K562 (cell line): ENCODE results near the gene S100A6. TPM values are rescaled to one million over a fixed set of nuclear protein-coding genes. Genes with fewer than 3 reads are reported as not detected.
A peak's percentile ranks its signal among the peaks of the same experiment; 100 is the strongest.

ENCODE experiments used
- ATAC-seq: fragments of 200-7000 bp; cut with Tn5 transposase; 3 replicates; pipeline ENCODE4 v1.9.1; 2020; ENCODE audit warnings: moderate library complexity
- BruUV-seq: library from RNA; stranded (reverse); fragments of 400-500 nt; replicated peaks from 2 replicates; lab custom pipeline; 2021; lab: Mats Ljungman, UMichigan
- CTCF ChIA-PET: fragments of 300-600 bp; formaldehyde crosslinking; extraction: SDS; loops from one replicate; lab custom pipeline; 2021; ENCODE audit warnings: low intra/inter-chr PET ratio; lab: Yijun Ruan, JAX
- POLR2A ChIA-PET: fragments of 300-600, 350-650 bp; sonication (Branson Sonifier 250); formaldehyde crosslinking; extraction: SDS; loops from one replicate; lab custom pipeline; 2021; ENCODE audit warnings: antibody characterized with exemption, inconsistent platforms; lab: Yijun Ruan, JAX
- DNase-seq, 4 experiments: peaks; one replicate each; pipeline versions ENCODE4 v3.0.0 to v3.0.0-alpha.2; 2011 to 2018; ENCODE audit warnings: low spot score in 3 of 4, mixed read lengths in 3 of 4; ENCODE audit errors: extremely low read depth in 1 of 4
- FAIRE-seq: peaks from 2 replicates; lab custom pipeline; 2011; peaks lifted over from hg19 to GRCh38; lab: Jason Lieb, UNC
- H2AFZ ChIP-seq: 2 replicates; pipeline ENCODE4 v1.6.0; 2011; ENCODE audit warnings: low read depth, low read length, control low read depth, inconsistent platforms
- H3K27ac ChIP-seq: fragments of 200-600 bp; 3 replicates; pipeline ENCODE4 v1.8.0; 2011; ENCODE audit warnings: low read depth, mild to moderate bottlenecking, control low read depth, inconsistent platforms, low read length, moderate library complexity, mixed read lengths; ENCODE audit errors: extremely low read depth
- H3K27me3 ChIP-seq, 2 experiments: fragments of 300-600 bp in 1 of 2; 2 replicates in 1 of 2; 3 replicates in 1 of 2; pipeline versions ENCODE4 v1.6.0 to v1.8.0; 2011; ENCODE audit warnings: inconsistent platforms in 2 of 2, low read length in 2 of 2, mild to moderate bottlenecking in 1 of 2, mixed read lengths in 1 of 2, moderate library complexity in 1 of 2; ENCODE audit not compliant: control insufficient read depth in 2 of 2, insufficient read depth in 2 of 2
- H3K36me3 ChIP-seq: fragments of 300-600 bp; 3 replicates; pipeline ENCODE4 v1.8.0; 2011; ENCODE audit warnings: mild to moderate bottlenecking, low read length, inconsistent platforms; ENCODE audit not compliant: control insufficient read depth, insufficient read depth
- H3K4me1 ChIP-seq, 2 experiments: fragments of 200-600 bp in 1 of 2; replicated peaks in 1 of 2; 2 replicates in 1 of 2; 3 replicates in 1 of 2; pipeline versions ENCODE4 v1.5.1 to v1.8.0; 2011; ENCODE audit warnings: inconsistent platforms in 2 of 2, low read length in 2 of 2, mild to moderate bottlenecking in 1 of 2, mixed read lengths in 1 of 2, moderate library complexity in 1 of 2; ENCODE audit not compliant: control insufficient read depth in 2 of 2, insufficient read depth in 2 of 2
- H3K4me2 ChIP-seq: 2 replicates; pipeline ENCODE4 v1.6.1; 2011; ENCODE audit warnings: low read length, control low read depth, inconsistent platforms, mixed read lengths; ENCODE audit not compliant: insufficient read depth
- H3K4me3 ChIP-seq: fragments of 200-600 bp; sonication (generic), shearing (Covaris generic); 2 replicates; pipeline ENCODE4 v1.5.1; 2016; ENCODE audit warnings: control low read depth, inconsistent platforms
- H3K79me2 ChIP-seq: fragments of 200-600 bp; 3 replicates; pipeline ENCODE4 v1.8.0; 2011; ENCODE audit warnings: low read length, inconsistent platforms; ENCODE audit not compliant: control insufficient read depth, insufficient read depth
- H3K9ac ChIP-seq, 2 experiments: 2 replicates each; pipeline versions ENCODE4 v1.6.0 to v1.6.1; 2011; ENCODE audit warnings: low read depth in 2 of 2, low read length in 2 of 2, control low read depth in 1 of 2, inconsistent platforms in 1 of 2, mild to moderate bottlenecking in 1 of 2, mixed read lengths in 1 of 2; ENCODE audit not compliant: insufficient read depth in 1 of 2
- H3K9me1 ChIP-seq: one replicate; pipeline ENCODE4 v1.6.0; 2011; ENCODE audit warnings: inconsistent platforms, mild to moderate bottlenecking, low read length, moderate library complexity; ENCODE audit not compliant: control insufficient read depth, insufficient read depth
- H3K9me3 ChIP-seq: replicated peaks from 2 replicates; pipeline ENCODE4 v1.5.1; 2011; ENCODE audit warnings: low read depth, low read length, inconsistent platforms; ENCODE audit not compliant: control insufficient read depth, insufficient read depth
- H4K20me1 ChIP-seq: replicated peaks from 2 replicates; pipeline ENCODE4 v1.6.1; 2011; ENCODE audit warnings: low read length, inconsistent platforms, mixed read lengths; ENCODE audit not compliant: control insufficient read depth, insufficient read depth
- ATF3 ChIP-seq, 2 experiments: fragments of 450-650 bp in 1 of 2; sonication (generic) in 1 of 2; formaldehyde crosslinking in 1 of 2; IDR thresholded peaks in 1 of 2; conservative IDR thresholded peaks in 1 of 2; 2 replicates each; pipeline versions ENCODE4 v1.6.1 to v1.8.1; 2016 to 2023; ENCODE audit warnings: mild to moderate bottlenecking in 2 of 2, moderate library complexity in 2 of 2, inconsistent platforms in 1 of 2, missing genetic modification reagents in 1 of 2
- CEBPB ChIP-seq: fragments of 450-650 bp; IDR thresholded peaks from 2 replicates; pipeline ENCODE4 v1.6.1; 2016; ENCODE audit warnings: missing genetic modification characterization, missing compliant biosample characterization
- CTBP1 ChIP-seq: fragments of 450-650 bp; IDR thresholded peaks from 2 replicates; pipeline ENCODE4 v1.6.1; 2016; ENCODE audit warnings: borderline replicate concordance
- ILK ChIP-seq: fragments of 450-650 bp; IDR thresholded peaks from 2 replicates; pipeline ENCODE4 v1.6.1; 2016; ENCODE audit warnings: missing genetic modification characterization, low read depth, mild to moderate bottlenecking, missing compliant biosample characterization, moderate library complexity, borderline replicate concordance
- KLF13 ChIP-seq: fragments of 450-650 bp; IDR thresholded peaks from 2 replicates; pipeline ENCODE4 v1.6.1; 2016; ENCODE audit warnings: missing genetic modification characterization, low read depth, mild to moderate bottlenecking, missing compliant biosample characterization, moderate library complexity, borderline replicate concordance
- MYBL2 ChIP-seq, 2 experiments: fragments of 450-650 bp in 1 of 2; sonication (generic) in 1 of 2; formaldehyde crosslinking in 1 of 2; IDR thresholded peaks; 2 replicates each; pipeline versions ENCODE4 v1.6.1 to v1.8.1; 2017 to 2022; ENCODE audit warnings: borderline replicate concordance in 1 of 2, inconsistent platforms in 1 of 2, low read depth in 1 of 2, mild to moderate bottlenecking in 1 of 2, missing genetic modification reagents in 1 of 2, moderate library complexity in 1 of 2
- SRSF1 ChIP-seq: fragments of 200-400 bp; formaldehyde crosslinking; IDR thresholded peaks from 2 replicates; pipeline ENCODE4 v1.6.1; 2017; ENCODE audit warnings: mild to moderate bottlenecking, low read depth, low read length, moderate library complexity
- ZNF77 ChIP-seq: fragments of 250-450 bp; sonication (Bioruptor Pico); IDR thresholded peaks from 2 replicates; pipeline ENCODE4 v1.5.0; 2020
- WGBS: fragments of 100-300 bp; shearing (Covaris generic); methylation state at CpG from one replicate; pipeline ENCODE4 v1.1.6; 2016; ENCODE audit warnings: low coverage, mixed read lengths; ENCODE audit not compliant: insufficient coverage; ENCODE audit errors: missing lambda C conversion rate; 5-methylcytosine and 5-hydroxymethylcytosine counted together
- in situ Hi-C: fragments of 300-500 bp; cut with MboI; formaldehyde crosslinking; loops from 4 replicates; pipeline ENCODE4 v1.15.0; 2018; ENCODE audit warnings: inconsistent platforms, mixed read lengths
- intact Hi-C: fragments of 100-400 bp; cut with micrococcal nuclease; formaldehyde crosslinking; loops from 2 replicates; pipeline ENCODE4 v1.14.2; 2022
- polyA plus RNA-seq, 8 experiments: library from polyadenylated mRNA; depleted of rRNA in 4 of 8; stranded (reverse) in 5 of 8; unstranded in 3 of 8; fragments of >200 nt; fragmentation: Nextera tagmentation in 2 of 8; fragmentation: Illumina TruSeq in 1 of 8; extraction: Ambion mirVana in 2 of 8; extraction: Trizol in 1 of 8; gene quantifications; 2 replicates each; pipeline versions ENCODE4 v1.2.1 to v1.2.3, GENCODE V29; 2011 to 2014; ENCODE audit warnings: inconsistent platforms in 1 of 8, missing spikeins in 1 of 8
- total RNA-seq, 7 experiments: library from RNA; depleted of rRNA in 6 of 7; stranded (reverse); fragments of >200 nt in 6 of 7; fragmentation: Illumina TruSeq in 2 of 7; extraction: Trizol in 2 of 7; gene quantifications; 2 replicates each; pipeline versions ENCODE4 v1.2.1 to v1.2.3, GENCODE V29; 2011 to 2021; ENCODE audit warnings: low replicate concordance in 1 of 7
- TF ChIP-seq, protein P1 (sequence below): fragments of 450-650 bp; IDR thresholded peaks from 2 replicates; pipeline ENCODE4 v1.6.1; 2016; ENCODE audit warnings: mild to moderate bottlenecking

The S100A6 gene
- total and polyA plus RNA-seq, 9 of the 15 experiments (the other 6 are each of a cell fraction or from before 2014, with no cell fraction given), result 9.8 to 66.5 (median 23.2) TPM

DNA sequence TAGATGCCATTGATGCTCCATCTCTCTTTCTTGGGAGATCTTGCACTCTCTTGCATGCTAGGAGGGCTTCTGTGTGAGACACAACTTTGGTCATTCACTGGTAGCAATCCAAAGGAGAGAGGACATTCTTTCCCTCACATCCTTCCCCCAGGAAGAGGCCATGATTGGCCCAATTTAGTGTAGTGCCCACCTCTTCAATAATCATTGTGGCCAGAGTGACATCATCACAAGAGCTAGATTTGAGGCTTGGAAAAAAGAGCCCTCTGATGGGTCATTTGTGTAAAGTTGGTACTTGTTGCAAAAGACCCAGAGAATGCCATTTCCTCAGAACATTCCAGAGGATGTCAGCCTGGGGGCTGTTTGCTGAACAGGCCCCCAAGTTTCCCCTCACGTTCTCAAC is 30.2 kb downstream of the S100A6 start:
- H3K9me3 ChIP-seq, result no peaks in the 10 kb centered on the region
- CTCF ChIA-PET, result no interaction called here
- H4K20me1 ChIP-seq, result no peaks in the 10 kb centered on the region
- 31% methylated on average over 1 of the region's 1 CpG for WGBS
- TF ChIP-seq CEBPB (tag) (no peak), CTBP1 (no peak), ATF3 (IDR thresholded peaks at IDR 0.05) (peak; percentile 29; the same call in 1 of the 2 replicates), ATF3 (CRISPR knock-in tag; conservative IDR thresholded peaks at IDR 0.05) (no peak)
- no peak overlapping the region for H3K4me3 ChIP-seq
- peaks cover 0 to 2% of the 10 kb centered on the region in 2 experiments; a peak in 1 of 5 replicates for H3K27me3 ChIP-seq
- H2AFZ ChIP-seq, result no peak overlapping the region
- POLR2A ChIA-PET, result interaction anchor here (1.1 kb wide), 1 partner anchor 10 kb away, joined by 3 read pairs; no protein-coding TSS in a partner anchor
- H3K4me1 ChIP-seq, result peaks cover 0 to 6% of the 10 kb centered on the region in 2 experiments; a peak in 1 of 5 replicates
- FAIRE-seq (no peak), ATAC-seq (no peak), DNase-seq (no peak)
- no peak overlapping the region for H3K9ac ChIP-seq
- in situ Hi-C loops (loop anchor here (5.0 to 10.0 kb wide), 2 partner anchors 153 to 479 kb away; partner anchors contain the start of gene RAB13), intact Hi-C loops (no loop called here)
- no peaks in the 10 kb centered on the region for H3K9me1 ChIP-seq
- no peaks in the 10 kb centered on the region for H3K79me2 ChIP-seq
- no peak overlapping the region for H3K4me2 ChIP-seq
- BruUV-seq, result no TSS peak
- H3K27ac ChIP-seq, result no peak overlapping the region
- no peaks in the 10 kb centered on the region for H3K36me3 ChIP-seq

GRCh38 chr1:153503766-153504165 is 32.0 kb downstream of the S100A6 start:
- 23% methylated on average over 3 of the region's 3 CpGs for WGBS
- no peaks in the 10 kb centered on the region for H3K79me2 ChIP-seq
- no peak overlapping the region for H3K4me2 ChIP-seq
- POLR2A ChIA-PET, result interaction anchor here (0.7 kb wide), 1 partner anchor 10 kb away, joined by 3 read pairs; no protein-coding TSS in a partner anchor
- H3K9me1 ChIP-seq, result no peaks in the 10 kb centered on the region
- H3K27ac ChIP-seq, result no peak overlapping the region
- intact Hi-C loops, result no loop called here
- BruUV-seq, result no TSS peak
- H4K20me1 ChIP-seq, result no peaks in the 10 kb centered on the region
- DNase-seq (no peak), FAIRE-seq (no peak), ATAC-seq (no peak)
- H3K27me3 ChIP-seq, result peaks cover 7 to 9% of the 10 kb centered on the region in 2 experiments; a peak in 3 of 5 replicates
- H3K36me3 ChIP-seq, result no peaks in the 10 kb centered on the region
- H3K9me3 ChIP-seq, result no peaks in the 10 kb centered on the region
- H3K9ac ChIP-seq, result no peak overlapping the region
- H2AFZ ChIP-seq, result no peak overlapping the region
- in situ Hi-C loops, result loop anchor here (10.0 kb wide), 1 partner anchor 481 kb away; the partner anchor contains the start of gene RAB13
- CTCF ChIA-PET, result no interaction called here
- H3K4me1 ChIP-seq, result peaks cover 0 to 6% of the 10 kb centered on the region in 2 experiments; a peak in 1 of 5 replicates
- H3K4me3 ChIP-seq, result no peak overlapping the region
- TF ChIP-seq ILK (tag), result no peak
- no peak for TF ChIP-seq SRSF1
- TF ChIP-seq ZNF77, result no peak
- TF ChIP-seq, protein P1, sequence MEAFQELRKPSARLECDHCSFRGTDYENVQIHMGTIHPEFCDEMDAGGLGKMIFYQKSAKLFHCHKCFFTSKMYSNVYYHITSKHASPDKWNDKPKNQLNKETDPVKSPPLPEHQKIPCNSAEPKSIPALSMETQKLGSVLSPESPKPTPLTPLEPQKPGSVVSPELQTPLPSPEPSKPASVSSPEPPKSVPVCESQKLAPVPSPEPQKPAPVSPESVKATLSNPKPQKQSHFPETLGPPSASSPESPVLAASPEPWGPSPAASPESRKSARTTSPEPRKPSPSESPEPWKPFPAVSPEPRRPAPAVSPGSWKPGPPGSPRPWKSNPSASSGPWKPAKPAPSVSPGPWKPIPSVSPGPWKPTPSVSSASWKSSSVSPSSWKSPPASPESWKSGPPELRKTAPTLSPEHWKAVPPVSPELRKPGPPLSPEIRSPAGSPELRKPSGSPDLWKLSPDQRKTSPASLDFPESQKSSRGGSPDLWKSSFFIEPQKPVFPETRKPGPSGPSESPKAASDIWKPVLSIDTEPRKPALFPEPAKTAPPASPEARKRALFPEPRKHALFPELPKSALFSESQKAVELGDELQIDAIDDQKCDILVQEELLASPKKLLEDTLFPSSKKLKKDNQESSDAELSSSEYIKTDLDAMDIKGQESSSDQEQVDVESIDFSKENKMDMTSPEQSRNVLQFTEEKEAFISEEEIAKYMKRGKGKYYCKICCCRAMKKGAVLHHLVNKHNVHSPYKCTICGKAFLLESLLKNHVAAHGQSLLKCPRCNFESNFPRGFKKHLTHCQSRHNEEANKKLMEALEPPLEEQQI, result no peak
- no peak for TF ChIP-seq MYBL2 (IDR thresholded peaks at IDR 0.05; ENCODE audit: low read depth)
- TF ChIP-seq MYBL2 (CRISPR knock-in tag; IDR thresholded peaks at IDR 0.05; ENCODE audit: borderline replicate concordance), result no peak
- TF ChIP-seq KLF13 (tag), result no peak
